HL-60 (cell line): ENCODE results near the gene ABCA2.

Experiments used
- DNase-seq, 2 experiments: peaks; one replicate each; pipeline ENCODE4 v3.0.0-alpha.2; 2010 to 2020; ENCODE audit warnings: low read depth in 1 of 2, low spot score in 1 of 2
- H3K27ac ChIP-seq: fragments of 250-450 bp; sonication (Bioruptor Pico); replicated peaks from 2 replicates; pipeline ENCODE4 v1.5.1; 2020; ENCODE audit warnings: mild to moderate bottlenecking, moderate library complexity
- H3K27me3 ChIP-seq: fragments of 250-450 bp; sonication (Bioruptor Pico); 2 replicates; pipeline ENCODE4 v1.5.1; 2021; ENCODE audit warnings: mild to moderate bottlenecking, moderate library complexity; ENCODE audit not compliant: insufficient read depth, poor library complexity, severe bottlenecking
- H3K4me3 ChIP-seq: replicated peaks from 2 replicates; pipeline ENCODE4 v1.5.1; 2011; ENCODE audit warnings: mild to moderate bottlenecking, control low read depth, low read length; ENCODE audit not compliant: insufficient read depth
- GABPA ChIP-seq: IDR thresholded peaks from 2 replicates; pipeline ENCODE4 v1.6.1; 2012; ENCODE audit warnings: low read depth
- POLR2AphosphoS5 ChIP-seq: IDR thresholded peaks from 2 replicates; pipeline ENCODE4 v1.6.1; 2012; ENCODE audit warnings: low read depth
- REST ChIP-seq: IDR thresholded peaks from 2 replicates; pipeline ENCODE4 v1.6.1; 2012; ENCODE audit warnings: low read depth; ENCODE audit not compliant: insufficient replicate concordance
- SPI1 ChIP-seq: IDR thresholded peaks from 2 replicates; pipeline ENCODE4 v1.6.1; 2012; ENCODE audit warnings: low read depth, mild to moderate bottlenecking, borderline replicate concordance
- TF ChIP-seq, protein P1 (sequence below): IDR thresholded peaks from one replicate; pipeline ENCODE4 v1.5.1; 2011; ENCODE audit warnings: low read length, control low read depth, inconsistent platforms; ENCODE audit not compliant: insufficient read depth

The ABCA2 gene

DNA sequence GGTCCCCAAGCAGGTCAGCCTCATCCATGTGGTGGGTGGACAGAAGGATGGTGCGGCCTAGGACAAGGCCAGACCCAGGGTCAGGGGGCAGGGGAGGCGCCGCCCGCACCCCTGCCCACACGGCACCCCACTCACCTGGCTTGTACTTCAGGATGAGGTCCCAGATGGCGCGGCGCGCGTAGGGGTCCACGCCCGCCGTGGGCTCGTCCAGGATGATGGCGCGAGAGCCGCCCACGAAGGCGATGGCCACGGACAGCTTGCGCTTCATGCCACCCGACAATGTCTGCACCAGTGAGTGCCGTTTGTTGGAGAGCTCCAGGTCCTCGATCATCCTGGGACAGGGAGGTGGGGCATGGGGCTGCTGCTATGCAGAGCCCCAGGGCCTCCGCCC, 12.5 kb downstream of the ABCA2 start:
- Histone ChIP-seq H3K4me3 (no peak overlapping the region), H3K27me3 (no peaks in the 10 kb centered on the region), H3K27ac (no peak overlapping the region)
- no peak for TF ChIP-seq REST
- TF ChIP-seq GABPA: no peak
- TF ChIP-seq SPI1: no peak
- no peak for TF ChIP-seq POLR2AphosphoS5
- TF ChIP-seq, protein P1, sequence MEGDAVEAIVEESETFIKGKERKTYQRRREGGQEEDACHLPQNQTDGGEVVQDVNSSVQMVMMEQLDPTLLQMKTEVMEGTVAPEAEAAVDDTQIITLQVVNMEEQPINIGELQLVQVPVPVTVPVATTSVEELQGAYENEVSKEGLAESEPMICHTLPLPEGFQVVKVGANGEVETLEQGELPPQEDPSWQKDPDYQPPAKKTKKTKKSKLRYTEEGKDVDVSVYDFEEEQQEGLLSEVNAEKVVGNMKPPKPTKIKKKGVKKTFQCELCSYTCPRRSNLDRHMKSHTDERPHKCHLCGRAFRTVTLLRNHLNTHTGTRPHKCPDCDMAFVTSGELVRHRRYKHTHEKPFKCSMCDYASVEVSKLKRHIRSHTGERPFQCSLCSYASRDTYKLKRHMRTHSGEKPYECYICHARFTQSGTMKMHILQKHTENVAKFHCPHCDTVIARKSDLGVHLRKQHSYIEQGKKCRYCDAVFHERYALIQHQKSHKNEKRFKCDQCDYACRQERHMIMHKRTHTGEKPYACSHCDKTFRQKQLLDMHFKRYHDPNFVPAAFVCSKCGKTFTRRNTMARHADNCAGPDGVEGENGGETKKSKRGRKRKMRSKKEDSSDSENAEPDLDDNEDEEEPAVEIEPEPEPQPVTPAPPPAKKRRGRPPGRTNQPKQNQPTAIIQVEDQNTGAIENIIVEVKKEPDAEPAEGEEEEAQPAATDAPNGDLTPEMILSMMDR: no peak
- no peak for DNase-seq

DNA sequence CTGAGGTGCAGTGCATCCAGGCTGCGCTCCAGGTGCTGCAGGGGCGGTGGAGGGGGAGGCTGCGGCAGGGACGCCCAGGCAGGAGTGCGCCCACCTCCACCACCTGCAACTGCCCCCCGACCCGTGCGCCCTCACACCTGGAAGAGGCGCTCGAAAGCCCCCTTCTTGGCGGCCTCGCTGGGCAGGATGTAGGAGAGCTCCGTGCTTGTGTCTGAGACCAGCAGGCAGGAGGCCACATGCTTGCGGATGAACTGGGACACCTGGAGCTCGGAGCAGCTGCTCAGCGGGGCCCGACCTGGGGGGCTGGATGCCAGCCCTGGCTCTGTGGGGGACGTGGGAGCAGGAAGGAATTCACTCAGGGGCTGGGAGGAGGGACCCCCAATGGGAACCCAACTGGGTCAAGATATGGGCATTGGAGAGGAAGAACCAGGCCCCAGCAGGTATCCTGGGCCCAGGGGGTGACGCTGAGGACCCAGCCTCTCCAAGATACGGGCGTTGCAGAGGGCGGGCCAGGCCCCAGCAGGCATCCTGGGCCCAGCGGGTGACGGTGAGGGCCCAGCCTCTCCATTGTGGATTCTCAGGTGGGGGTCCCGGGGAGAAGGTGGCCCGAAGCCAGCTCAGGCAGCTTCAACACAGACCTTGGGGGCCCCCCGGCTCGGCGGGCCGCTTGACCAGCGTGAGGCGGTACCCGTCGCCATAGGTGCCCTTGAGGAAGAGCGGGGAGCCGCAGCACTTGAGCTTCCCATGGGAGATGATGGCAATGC, 13.1 kb downstream of the ABCA2 start:
- no peak overlapping the region for H3K27ac ChIP-seq
- H3K4me3 ChIP-seq: no peak overlapping the region
- TF ChIP-seq POLR2AphosphoS5 (no peak), REST (no peak), GABPA (no peak), SPI1 (no peak)
- TF ChIP-seq, protein P1: no peak
- no peak for DNase-seq
- H3K27me3 ChIP-seq: no peaks in the 10 kb centered on the region

- no peak overlapping the region for H3K27ac ChIP-seq
- no peak overlapping the region for H3K4me3 ChIP-seq
- TF ChIP-seq REST (no peak), GABPA (no peak), SPI1 (no peak), POLR2AphosphoS5 (no peak)
- TF ChIP-seq, protein P1: no peak
- DNase-seq: no peak
- no peaks in the 10 kb centered on the region for H3K27me3 ChIP-seq
Measured at GRCh38 chr9:137014166-137014565, 13.9 kb downstream of the ABCA2 start.
